ENCODE measurements around the gene CYCS.
A peak's percentile ranks its signal among the peaks of the same experiment; 100 is the strongest.
"Not testable (repeated sequence)": the region's sequence is repeated elsewhere in the genome, so short reads cannot be mapped to it uniquely, and the experiment has no call there.

The CYCS gene

DNA sequence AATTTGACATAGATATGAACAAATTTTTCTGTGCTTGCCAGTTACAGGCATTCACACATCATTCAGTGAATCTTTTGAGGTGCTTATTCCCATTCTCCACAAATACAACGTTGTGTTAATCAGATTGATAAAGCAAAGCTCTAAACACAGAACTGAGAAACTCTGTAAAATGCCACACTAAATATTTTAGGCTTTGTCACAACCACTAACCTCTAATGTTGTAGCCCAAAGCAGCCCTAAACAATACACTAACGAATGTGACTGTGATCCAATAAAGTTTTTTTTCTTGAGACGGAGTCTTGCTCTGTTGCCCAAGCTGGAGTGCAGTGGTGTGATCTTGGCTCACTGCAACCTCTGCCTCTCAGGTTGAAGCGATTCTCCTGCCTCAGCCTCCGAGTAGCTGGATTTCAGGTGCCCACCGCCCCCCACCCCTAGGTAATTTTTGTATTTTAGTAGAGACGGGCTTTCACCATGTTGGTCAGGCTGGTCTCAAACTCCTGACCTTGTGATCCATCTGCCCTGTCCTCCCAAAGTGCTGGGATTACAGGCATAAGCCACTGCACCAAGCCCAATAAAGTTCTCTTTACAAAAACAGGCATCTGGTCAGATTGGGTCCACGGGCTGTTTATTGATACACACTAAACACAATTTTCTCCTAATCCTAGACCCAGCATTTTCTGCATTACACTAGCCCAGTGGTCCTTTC is 6.9 kb downstream of the CYCS start:
- no peak for DNase-seq (ENCODE audit: low read depth)

DNA sequence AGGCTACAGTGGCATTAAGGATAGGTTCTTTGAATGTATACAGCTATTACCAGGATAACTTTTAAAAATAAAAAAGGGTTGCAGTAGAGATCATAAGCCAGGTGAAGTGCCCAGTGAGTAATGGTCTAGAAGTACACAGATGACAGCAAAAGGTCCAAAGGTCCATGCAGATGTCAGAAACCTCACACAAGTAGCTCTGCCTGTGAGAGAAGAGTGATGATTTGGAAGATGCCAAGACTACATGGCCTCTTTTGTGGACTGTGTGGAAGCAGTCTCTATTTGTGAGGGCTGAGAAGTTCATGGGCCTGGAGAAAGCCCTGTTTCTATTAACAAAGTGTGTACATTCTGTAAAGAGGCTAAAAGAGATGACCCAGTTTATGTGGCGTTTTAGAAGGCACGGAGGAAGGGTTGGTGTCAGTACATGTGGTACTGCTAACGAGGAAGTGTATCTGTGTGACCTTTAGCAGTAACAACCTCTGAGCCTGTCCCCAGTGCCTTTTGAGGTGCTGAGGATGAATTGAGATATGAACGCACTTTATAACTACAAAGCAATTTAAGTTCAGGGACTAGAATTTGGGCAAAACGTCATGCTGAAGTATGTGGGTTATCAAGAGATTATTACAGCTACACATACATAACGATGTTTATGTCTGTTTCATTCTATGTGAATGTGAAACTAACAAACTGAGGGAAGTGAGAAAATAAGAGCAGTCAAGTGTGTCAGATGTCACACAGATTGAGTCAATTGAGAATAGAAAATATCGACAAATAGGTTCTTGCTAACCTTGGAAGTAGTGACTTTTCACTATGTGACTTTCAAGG is 7.6 kb downstream of the CYCS start:
- no peak for DNase-seq (ENCODE audit: low read depth)

DNA sequence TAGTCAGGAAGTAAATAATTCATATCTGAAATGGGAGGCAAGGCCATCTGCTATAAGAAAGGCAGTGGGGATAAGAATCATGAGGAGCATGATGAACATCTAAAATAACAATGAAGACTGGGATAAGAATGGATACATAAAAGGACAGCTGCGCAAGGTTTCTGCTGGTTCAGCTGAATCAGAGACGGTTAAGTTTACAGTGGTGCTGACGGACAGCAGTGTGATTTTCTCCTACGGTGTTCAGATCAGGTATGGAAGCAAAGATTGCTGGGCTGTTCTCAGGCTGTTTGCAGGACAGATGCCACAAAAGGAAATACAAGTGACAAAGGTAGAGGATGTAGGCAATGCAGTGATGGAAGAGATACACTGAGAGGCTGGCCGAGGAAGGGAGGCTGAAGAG is 8.4 kb downstream of the CYCS start:
- no peak for DNase-seq (ENCODE audit: low read depth)

DNA sequence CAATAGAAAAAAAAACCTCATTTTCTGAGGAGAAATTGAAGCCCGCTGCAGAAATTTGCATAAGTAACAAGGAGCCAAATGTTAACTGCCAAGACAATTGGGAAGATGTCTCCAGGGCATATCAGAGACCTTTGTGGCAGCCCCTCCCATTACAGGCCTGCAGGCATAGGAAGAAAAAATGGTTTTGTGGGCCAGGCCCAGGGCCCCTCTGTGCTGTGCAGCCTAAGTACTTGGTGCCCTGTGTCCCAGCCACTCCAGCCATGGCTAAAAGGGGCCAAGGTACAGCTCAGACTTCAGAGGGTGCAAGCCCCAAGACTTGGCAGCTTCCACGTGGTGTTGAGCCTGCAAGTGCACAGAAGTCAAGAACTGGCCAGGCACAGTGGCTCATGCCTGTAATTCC is 14.5 kb downstream of the CYCS start:
- DNase-seq (ENCODE audit: low read depth), result not testable (repeated sequence)

DNA sequence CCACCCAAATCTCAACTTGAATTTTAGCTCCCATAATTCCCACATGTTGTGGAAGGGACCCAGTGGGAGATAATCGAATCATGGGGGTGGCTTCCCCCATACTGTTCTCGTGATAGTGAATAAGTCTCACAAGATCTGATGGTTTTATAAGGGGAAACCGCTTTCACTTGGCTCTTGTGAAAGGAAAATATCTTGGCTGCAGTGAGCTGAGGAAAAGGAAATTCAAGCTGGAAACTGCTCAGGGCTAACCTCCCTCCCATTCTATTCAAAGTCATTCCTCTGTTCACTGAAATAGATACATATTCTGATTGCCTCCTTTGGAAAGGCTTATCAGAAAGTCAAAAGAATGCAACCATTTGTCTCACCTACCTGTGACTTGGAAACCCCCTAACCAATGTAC is 15.8 kb downstream of the CYCS start:
- no peak for DNase-seq (ENCODE audit: low read depth)

DNA sequence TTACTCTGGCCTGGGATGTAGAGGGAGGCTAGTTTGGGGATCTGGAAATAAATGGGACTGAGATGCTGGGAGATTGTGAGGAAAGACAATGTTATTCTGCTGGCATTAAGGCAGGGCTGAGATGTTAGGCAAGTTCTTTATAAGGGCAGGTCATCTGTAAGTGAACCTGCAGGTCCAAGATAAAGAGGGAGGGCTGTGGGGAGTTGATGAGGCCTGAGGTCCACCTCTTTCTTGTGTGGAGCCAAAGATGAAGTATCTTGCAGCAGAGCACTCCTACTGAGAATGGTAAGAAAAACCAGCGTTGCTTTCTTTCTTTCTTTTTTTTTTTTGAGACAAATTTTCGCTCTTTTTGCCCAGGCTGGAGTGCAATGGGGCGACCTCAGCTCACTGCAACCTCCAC is 19.1 kb downstream of the CYCS start:
- no peak for DNase-seq (ENCODE audit: low read depth)

DNA sequence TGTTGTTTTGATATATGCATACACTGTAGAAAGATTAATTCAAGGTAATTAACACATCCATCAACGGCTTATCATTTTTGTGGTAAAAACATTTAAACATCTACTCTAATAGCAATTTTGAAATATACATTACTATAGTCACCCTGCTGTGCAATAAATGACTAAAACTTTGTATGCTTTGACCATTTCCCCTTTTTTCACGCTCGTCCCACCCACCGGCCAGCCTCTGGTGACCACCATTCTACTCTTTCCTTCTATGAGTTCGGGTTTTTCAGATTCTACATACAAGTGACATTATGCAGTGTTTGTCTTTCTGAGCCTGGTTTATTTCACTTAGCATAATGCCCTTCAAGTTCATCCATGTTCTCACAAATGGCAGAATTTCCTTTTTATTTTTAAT is 21.3 kb downstream of the CYCS start:
- DNase-seq (ENCODE audit: low read depth), result no peak

DNA sequence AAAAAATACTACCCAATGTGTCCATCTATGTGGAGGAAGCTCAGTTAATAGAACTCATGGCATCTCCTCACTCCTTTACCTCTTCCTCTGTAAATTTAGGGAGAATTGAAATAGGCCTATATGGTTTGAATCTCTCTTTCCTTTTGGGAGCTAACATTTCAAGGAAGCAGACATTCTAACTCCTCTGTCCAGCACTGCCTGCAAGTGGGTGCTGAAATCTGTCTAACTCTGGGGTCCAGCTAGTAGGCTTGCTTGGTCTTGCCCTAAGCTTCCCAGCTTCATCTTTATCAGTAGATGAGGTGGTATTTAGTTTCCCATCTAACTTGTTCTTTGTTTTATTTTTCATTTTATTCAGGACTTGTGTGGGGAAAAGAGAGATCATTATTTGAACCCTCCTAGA is 23.2 kb downstream of the CYCS start:
- no peak for DNase-seq (ENCODE audit: low read depth)

DNA sequence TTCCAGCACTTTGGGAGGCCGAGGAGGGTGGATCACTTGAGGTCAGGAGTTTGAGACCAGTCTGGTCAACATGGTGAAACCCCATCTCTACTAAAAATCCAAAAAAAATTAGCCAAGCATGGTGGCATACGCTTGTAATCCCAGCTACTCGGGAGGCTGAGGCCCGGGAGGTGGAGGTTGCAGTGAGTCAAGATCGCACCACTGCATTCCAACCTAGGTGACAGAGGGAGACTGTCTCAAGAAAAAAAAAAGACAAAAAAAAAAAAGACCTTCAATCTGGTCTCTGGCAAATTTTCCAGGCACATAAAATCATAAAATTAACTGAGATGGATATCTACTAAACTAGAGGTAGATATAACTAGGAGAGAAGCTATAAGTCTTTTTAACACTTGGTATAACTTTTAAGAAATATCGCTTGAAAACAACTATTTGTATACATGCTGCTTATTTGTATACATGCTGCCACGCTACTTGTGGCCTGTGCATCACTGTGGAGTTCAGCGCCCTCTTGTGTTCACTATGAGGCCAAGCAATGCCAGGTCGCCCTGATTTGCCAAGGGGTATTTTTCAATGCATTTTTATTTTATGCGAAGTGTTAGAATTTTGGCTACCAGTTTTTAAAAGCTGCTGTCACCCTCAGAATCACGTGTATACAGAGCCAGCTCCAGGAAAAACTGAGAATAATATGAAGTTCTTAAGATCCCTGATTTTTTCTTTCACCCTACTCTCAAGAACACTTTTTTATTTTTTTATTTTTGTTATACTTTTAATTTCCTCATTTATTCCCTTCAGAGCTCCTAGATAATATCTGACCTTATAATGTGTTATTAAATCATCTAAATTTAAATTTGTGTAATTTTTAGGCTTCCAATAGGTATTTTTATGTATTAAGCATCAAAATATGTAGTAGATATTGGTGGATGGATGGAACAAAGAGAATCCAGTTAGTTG is 26.7 kb downstream of the CYCS start:
- DNase-seq (ENCODE audit: low read depth), result peak; percentile 66

DNA sequence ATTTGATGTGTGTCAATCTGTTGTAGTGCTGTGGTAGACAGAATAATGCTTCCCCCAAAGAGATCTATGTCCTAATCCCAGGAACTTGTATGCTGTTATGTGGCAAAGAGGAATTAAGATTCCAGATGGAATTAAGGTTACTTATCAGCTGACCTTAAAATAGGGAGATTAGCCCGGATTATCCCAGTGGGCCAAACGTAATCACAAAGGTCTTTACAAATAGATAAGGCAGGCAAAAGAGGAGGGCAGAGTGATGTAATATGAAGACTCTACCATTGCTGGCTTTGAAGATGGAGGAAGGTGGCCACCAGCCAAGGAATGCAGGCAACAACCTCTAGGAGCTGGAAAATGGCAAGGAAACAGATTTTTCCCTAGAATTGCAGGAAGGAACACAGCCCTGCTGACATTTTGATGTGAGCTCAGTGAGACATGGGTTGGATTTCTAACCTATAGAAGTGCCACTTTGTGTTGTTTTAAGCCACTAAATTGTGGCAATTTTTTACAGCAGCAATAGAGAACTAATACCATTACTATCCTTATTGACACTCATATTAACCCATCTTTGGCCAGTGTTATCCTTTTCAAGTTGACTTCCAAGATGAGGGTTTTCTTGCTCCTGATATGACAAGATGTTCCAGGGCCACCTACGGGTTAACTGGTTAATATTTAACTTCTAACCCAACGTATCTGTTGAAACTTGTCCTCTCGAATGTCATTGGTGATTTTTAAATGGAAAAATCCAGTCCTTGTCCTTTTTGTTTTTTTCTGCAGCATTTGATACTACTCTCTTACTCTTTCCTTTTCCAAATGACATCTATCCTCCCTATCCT is 29.3 kb downstream of the CYCS start:
- peak; percentile 49 for DNase-seq (ENCODE audit: low read depth)

DNA sequence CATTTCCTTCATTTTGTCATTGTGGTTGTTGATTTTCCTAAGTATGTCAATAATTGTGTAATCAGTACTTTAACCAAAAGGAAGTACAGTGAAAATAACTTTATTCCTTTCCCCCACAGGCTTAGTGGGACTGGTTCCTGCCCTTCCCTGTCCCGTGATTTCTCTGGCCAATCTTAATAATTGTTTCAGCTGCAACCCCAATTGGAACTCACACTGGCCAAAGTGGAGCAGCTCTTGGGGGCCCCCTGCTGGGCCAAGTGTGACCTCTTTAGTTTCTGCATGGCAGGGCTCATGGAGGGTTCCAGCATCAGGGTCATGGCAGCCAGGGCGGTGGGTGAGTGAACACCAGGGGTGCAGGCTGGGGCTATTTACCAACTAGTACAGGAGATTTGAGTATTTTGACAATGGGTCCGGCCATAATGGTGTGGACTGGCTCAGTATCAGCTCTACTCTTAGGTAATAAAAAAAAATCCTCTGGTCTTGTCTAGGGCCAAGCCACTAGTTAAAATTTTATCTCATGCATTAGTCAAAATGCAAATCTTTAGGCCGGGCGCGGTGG is 31.7 kb downstream of the CYCS start:
- peak; percentile 68 for DNase-seq (ENCODE audit: low read depth)

DNA sequence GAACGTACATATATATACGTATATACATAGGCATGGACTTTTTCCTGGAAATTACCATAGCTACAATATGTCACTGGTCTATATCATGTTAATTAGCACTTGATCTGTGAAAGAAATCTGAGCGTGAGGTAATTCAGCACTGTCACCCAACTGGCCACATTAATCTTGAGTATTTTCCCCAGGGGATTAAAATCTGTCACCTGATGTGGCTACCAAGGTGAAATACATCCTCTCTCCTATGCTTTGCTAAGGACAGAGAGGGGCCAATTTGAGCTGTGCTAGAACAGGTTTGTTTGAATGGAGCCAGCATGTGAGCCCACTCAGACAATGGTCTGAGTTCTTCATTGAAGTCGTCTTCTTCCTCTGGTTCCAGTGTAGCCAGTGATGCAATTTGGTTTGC is 33.3 kb downstream of the CYCS start:
- no peak for DNase-seq (ENCODE audit: low read depth)

DNA sequence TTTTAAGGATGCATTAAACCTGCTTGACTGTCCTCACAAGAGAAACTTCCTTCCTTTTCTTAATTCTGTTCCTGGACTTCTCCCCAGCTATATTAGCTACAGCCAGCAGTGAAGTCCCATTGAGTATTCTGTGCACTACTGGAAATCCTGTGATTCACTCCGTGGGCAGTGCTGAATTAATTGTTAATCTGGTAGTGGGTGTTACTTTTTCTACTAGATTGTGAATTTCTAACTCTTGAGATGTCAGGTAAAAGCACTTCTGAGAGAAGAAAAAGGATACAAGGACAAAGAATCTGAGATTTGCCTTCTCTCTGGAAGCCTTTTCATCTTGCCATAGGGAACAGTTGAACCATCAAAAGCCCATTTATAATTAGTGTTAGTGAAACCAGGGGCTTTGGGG is 33.9 kb downstream of the CYCS start:
- no peak for DNase-seq (ENCODE audit: low read depth)

DNA sequence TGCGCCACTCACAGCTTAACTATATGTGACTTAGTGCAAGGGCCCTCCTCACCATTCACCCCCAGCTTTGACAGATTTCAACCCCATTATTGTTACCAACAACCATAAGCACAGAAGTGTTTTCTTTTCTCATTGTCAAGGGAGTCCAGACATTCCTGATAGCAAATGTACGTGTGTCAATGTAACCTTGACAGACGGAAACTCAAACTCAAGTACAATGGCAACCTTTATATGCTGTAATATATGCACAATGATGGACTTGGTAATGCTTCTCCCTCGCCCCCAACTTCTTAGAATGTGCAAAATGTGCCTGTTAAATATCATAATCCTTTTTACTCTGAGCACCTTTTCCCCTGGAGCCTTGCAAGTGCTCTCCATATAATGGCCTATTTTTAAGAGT is 34.7 kb downstream of the CYCS start:
- DNase-seq (ENCODE audit: low read depth), result no peak

DNA sequence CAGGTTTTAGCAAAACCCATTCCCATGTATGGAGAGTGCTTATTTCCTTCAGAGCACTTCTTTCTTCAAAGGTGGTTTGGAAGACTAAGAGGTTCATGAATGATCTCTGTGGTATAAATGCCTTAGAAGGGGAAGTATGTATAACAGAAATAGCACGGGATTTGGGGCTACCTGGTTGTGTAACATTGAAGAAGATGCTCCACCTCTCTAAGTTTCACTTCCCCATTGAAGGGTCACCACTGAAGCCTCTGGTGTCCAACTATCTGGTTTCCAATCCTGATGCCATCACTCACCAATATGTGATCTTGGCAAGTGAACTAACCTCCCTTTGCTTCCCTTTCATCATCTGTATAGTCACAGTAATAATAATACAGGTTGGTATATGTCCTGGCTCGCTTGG is 37.2 kb downstream of the CYCS start:
- DNase-seq (ENCODE audit: low read depth), result no peak

DNA sequence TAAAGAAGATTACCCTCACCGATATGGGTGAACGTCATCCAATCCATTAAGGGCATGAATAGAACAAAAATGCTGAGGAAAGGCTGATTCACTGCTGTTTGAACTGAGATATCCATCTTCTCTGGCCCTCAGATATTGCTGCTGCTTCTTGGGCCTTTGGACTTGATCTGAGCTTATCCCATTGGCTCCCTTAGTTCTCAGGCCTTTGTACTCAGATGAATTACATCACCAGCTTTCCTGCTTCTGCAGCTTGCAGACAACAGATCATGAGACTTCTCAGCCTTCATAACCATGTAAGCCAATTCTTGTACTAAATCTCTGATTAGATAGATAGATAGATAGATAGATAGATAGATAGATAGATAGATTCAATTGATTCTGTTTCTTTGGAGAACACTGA is 40.2 kb downstream of the CYCS start:
- DNase-seq (ENCODE audit: low read depth), result peak; percentile 44

DNA sequence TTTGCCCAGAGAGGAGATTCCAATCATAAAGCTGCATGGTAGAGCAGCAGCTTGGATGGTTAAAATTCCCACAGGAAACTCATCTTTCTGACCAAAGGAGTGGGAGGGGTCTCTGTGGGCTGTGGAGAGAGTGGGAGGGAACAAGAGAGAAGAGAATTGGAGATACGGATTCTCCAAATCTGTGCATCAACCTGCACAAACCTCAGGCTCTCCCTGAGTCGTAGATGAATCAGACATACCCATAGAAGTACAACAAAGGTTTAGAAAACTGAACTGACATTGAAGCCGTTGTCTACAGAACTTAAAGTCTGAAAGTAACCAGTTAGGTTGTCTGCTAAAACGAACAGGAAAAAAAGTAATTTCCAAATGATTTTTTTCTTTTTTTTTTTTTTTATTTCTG is 41.9 kb downstream of the CYCS start:
- peak; percentile 45 for DNase-seq (ENCODE audit: low read depth)

DNA sequence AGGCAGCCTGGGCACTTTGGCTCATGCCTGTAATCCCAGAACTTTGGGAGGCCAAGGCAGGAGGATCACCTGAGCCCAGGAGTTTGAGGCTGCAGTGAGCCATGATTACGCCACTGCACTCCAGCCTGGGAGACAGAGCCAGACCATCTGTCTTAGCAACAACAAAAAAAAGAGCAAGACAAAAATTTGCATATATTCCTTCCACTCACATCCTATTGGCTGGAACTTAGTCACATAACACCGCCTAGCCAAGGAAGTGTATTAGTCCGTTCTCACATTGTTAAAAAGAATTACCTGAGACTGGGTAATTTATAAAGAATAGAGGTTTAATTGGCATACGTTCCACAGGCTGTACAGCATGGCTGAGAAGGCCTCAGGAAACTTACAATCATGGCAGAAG is 43.0 kb downstream of the CYCS start:
- DNase-seq (ENCODE audit: low read depth), result not testable (repeated sequence)

DNA sequence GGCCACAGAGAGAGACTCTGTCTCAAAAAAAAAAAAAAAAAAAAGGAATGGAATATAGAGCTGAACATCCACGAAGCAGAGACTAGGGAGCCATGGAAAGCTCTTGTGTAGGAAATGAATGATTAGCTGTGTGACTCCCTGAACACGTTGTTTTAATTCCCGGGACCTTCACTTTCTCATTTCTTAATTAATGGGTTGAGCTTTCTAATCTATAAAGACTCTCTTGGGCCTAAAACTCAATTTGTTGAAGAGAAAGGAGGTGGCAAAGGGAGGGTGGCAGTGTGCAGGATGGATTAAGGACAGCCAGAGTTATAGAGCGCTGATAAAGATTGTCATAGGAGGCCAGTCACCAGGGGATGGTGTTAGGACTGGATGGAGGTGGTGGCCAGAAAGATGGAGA is 48.0 kb downstream of the CYCS start:
- DNase-seq (ENCODE audit: low read depth), result no peak

DNA sequence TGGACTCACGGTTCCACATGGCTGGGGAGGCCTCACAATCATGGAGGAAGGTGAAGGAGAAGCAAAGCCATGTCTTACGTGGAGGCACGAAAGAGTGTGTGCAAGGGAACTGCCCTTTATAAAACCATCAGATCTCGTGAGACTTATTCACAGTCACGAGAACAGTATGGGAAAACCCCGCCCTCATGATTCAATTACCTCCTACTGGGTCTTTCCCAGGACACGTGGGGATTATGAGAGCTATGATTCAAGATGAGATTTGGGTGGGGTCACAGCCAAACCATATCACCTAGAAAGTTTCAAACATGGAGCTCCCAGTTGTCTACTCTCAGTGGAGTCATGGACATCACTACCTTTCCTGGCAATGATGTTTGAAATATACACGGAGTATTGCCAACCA is 49.6 kb downstream of the CYCS start:
- DNase-seq (ENCODE audit: low read depth), result no peak

DNA sequence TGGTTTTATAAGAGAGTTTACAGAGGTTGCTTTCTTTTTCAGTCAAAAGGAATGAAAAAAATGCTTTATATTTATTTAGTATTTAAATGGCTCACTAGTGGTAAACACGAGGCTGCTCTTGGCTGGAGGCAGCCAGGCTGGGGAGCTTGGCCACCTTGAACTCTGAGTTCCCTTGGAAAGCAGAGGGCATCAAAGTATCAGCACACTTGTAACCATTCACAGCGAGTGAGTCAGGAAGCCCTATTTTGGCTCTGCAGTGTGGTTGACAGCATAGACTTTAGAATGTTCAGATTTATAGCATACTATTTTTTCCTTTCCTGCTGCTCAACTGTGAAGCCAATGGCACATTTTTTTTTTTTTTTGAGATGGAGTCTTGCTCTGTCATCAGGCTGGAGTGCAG is 51.6 kb downstream of the CYCS start:
- peak; percentile 74 for DNase-seq (ENCODE audit: low read depth)

All from amniotic epithelial cell (primary cell).